ENCODE measurements around the gene MORN5.

DNA sequence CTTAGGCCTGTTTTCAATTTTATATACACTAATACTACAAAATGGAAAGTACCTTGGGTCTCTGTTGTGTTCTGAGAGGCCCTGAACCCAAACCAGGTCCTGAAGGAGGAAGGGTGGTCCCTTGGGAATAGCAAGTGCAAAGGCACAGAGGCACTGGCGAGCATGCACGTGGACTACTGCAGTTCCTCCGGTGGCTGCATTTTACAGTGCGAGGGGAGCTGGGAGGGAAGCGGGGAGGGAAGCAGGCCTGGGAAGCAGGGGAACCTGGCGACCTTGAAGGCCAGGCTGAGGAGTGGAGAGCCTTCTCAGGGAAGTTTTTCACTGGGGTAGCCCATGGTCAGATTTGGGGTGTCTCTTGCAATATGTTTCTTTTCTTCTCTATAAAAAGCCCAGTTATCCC is 33.9 kb downstream of the MORN5 start:
- TF ChIP-seq ZNF701 (tag by site-specific recombination; IDR thresholded peaks at IDR 0.05) = no peak
- TF ChIP-seq, protein P1, sequence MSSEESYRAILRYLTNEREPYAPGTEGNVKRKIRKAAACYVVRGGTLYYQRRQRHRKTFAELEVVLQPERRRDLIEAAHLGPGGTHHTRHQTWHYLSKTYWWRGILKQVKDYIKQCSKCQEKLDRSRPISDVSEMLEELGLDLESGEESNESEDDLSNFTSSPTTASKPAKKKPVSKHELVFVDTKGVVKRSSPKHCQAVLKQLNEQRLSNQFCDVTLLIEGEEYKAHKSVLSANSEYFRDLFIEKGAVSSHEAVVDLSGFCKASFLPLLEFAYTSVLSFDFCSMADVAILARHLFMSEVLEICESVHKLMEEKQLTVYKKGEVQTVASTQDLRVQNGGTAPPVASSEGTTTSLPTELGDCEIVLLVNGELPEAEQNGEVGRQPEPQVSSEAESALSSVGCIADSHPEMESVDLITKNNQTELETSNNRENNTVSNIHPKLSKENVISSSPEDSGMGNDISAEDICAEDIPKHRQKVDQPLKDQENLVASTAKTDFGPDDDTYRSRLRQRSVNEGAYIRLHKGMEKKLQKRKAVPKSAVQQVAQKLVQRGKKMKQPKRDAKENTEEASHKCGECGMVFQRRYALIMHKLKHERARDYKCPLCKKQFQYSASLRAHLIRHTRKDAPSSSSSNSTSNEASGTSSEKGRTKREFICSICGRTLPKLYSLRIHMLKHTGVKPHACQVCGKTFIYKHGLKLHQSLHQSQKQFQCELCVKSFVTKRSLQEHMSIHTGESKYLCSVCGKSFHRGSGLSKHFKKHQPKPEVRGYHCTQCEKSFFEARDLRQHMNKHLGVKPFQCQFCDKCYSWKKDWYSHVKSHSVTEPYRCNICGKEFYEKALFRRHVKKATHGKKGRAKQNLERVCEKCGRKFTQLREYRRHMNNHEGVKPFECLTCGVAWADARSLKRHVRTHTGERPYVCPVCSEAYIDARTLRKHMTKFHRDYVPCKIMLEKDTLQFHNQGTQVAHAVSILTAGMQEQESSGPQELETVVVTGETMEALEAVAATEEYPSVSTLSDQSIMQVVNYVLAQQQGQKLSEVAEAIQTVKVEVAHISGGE (tag by site-specific recombination; conservative IDR thresholded peaks at IDR 0.05; ENCODE audit: low read depth) = no peak

Data from HEK293 (cell line).